Lung (tissue), 12 donors: ENCODE data around the gene RAB3GAP2. TPM values are rescaled to one million over a fixed set of nuclear protein-coding genes. Genes with fewer than 3 reads are reported as not detected.
"Not testable (repeated sequence)": the region's sequence is repeated elsewhere in the genome, so short reads cannot be mapped to it uniquely, and the experiment has no call there.

Experiments used
- ATAC-seq: fragments of 200-7000 bp; cut with Tn5 transposase; one replicate; pipeline ENCODE4 v1.9.1; 2020; ENCODE audit warnings: moderate number of reproducible peaks; ENCODE audit not compliant: insufficient read depth, low FRiP score
- DNase-seq, 3 donors: peaks; one replicate each; pipeline ENCODE4 v3.0.0-alpha.2; 2013 to 2017
- H3K27ac ChIP-seq, 2 donors: one replicate each; pipeline ENCODE4 v1.5.1; 2013; ENCODE audit warnings: mild to moderate bottlenecking in 2 of 2, moderate library complexity in 2 of 2, control low read depth in 1 of 2, inconsistent platforms in 1 of 2, low read depth in 1 of 2, low read length in 1 of 2
- H3K27me3 ChIP-seq, 3 donors: one replicate each; pipeline ENCODE4 v1.5.1; 2013; ENCODE audit warnings: low read length in 2 of 3; ENCODE audit not compliant: control insufficient read depth in 3 of 3, insufficient read depth in 3 of 3
- H3K36me3 ChIP-seq, 4 donors: one replicate each; pipeline ENCODE4 v1.5.1; 2013; ENCODE audit warnings: low read length in 4 of 4, mild to moderate bottlenecking in 1 of 4, moderate library complexity in 1 of 4; ENCODE audit not compliant: control insufficient read depth in 4 of 4, insufficient read depth in 4 of 4
- H3K4me1 ChIP-seq, 5 donors: one replicate each; pipeline ENCODE4 v1.5.1; 2013; ENCODE audit warnings: low read length in 5 of 5, mild to moderate bottlenecking in 2 of 5, moderate library complexity in 1 of 5; ENCODE audit not compliant: control insufficient read depth in 5 of 5, insufficient read depth in 5 of 5
- H3K4me3 ChIP-seq: one replicate; pipeline ENCODE4 v1.5.1; 2013; ENCODE audit warnings: mild to moderate bottlenecking, control low read depth, moderate library complexity
- H3K9ac ChIP-seq, 2 donors: one replicate each; pipeline ENCODE4 v1.5.1; 2013; ENCODE audit warnings: low read length in 2 of 2, control low read depth in 1 of 2; ENCODE audit not compliant: insufficient read depth in 1 of 2
- H3K9me3 ChIP-seq, 4 donors: one replicate each; pipeline ENCODE4 v1.5.1; 2013; ENCODE audit warnings: low read length in 3 of 4, mild to moderate bottlenecking in 1 of 4, moderate library complexity in 1 of 4; ENCODE audit not compliant: control insufficient read depth in 4 of 4, insufficient read depth in 3 of 4
- CTCF ChIP-seq: IDR thresholded peaks from 2 replicates; pipeline ENCODE4 v1.5.1; 2012; ENCODE audit warnings: mild to moderate bottlenecking; ENCODE audit errors: control extremely low read depth, extremely low read depth
- WGBS, 2 donors: extraction: QIAGEN DNeasy Blood & Tissue Kit; methylation state at CpG; one replicate each; pipeline ENCODE4 v1.1.7; 2013; 5-methylcytosine and 5-hydroxymethylcytosine counted together
- polyA plus RNA-seq, 2 donors: library from polyadenylated mRNA; stranded (reverse); fragments of 200-250 nt; gene quantifications; one replicate each; pipeline ENCODE4 v1.2.1, GENCODE V29; 2013
- total RNA-seq, 2 donors: library from RNA; depleted of rRNA in 1 of 2; stranded (reverse); fragments of >200 nt in 1 of 2; gene quantifications; one replicate each; pipeline ENCODE4 v1.2.1, GENCODE V29; 2014 to 2021
- donor health status: control.
- donor health status: control.
- donor health status: Bipolar disorder and iron deficiency.
- donor health status: healthy.
- donor health status: DM: yes; HTN: yes; CAD: no.

Gene RAB3GAP2
- total and polyA plus RNA-seq, 4 donors, result 7.5 to 37.5 (median 23.2) TPM

GRCh38 chr1:220219865-220220698 is 52.2 kb downstream of the RAB3GAP2 start:
- DNase-seq, result no peak
- no peak for TF ChIP-seq CTCF
- Histone ChIP-seq H3K27ac (no peak overlapping the region), H3K4me3 (no peak overlapping the region), H3K4me1 (peaks cover 0 to 6% (median 0%) of the 10 kb centered on the region in 5 donors), H3K36me3 (no peaks in the 10 kb centered on the region), H3K27me3 (no peaks in the 10 kb centered on the region), H3K9me3 (no peaks in the 10 kb centered on the region), H3K9ac (no peak overlapping the region)
- 92 to 93% methylated on average over 15 of the region's 15 CpGs for WGBS, 2 donors
- ATAC-seq, result no peak

- H3K9me3 ChIP-seq, result no peaks in the 10 kb centered on the region
- H3K4me3 ChIP-seq, result no peak overlapping the region
- no peak overlapping the region for H3K9ac ChIP-seq
- TF ChIP-seq CTCF, result no peak
- H3K36me3 ChIP-seq, result no peaks in the 10 kb centered on the region
- H3K27me3 ChIP-seq, result no peaks in the 10 kb centered on the region
- H3K27ac ChIP-seq, result no peak overlapping the region
- ATAC-seq (no peak), DNase-seq (no peak)
- peaks cover 0 to 6% (median 2%) of the 10 kb centered on the region in 5 donors for H3K4me1 ChIP-seq
Measured at GRCh38 chr1:220219136-220219442, 53.2 kb downstream of the RAB3GAP2 start.

- H3K9me3 ChIP-seq, H3K4me3 ChIP-seq, H3K36me3 ChIP-seq, H3K27me3 ChIP-seq, H3K27ac ChIP-seq, H3K9ac ChIP-seq, H3K4me1 ChIP-seq: not testable (repeated sequence)
- 61 to 67% methylated on average over 6 of the region's 6 CpGs for WGBS, 2 donors
- ATAC-seq, result peak; percentile 59
- peak; percentile 65 to 84 (median 74) for DNase-seq
- TF ChIP-seq CTCF, result peak; percentile 15
Measured at GRCh38 chr1:220218397-220219135, 53.7 kb downstream of the RAB3GAP2 start.
